Measurements from ENCODE around the gene ZBED4.

GRCh38 chr22:49909476-49910205, 56.0 kb downstream of the ZBED4 start:
- TF ChIP-seq POLR2A (IDR thresholded peaks at IDR 0.05) = no peak
- TF ChIP-seq CTCF (IDR thresholded peaks at IDR 0.05 in 8 of 11, conservative IDR thresholded peaks at IDR 0.05 in 3 of 11) = no peak
- peak in 1 of 3 donors; percentile 40 for TF ChIP-seq POLR2AphosphoS5 (IDR thresholded peaks at IDR 0.05)

Data from spleen (tissue), 7 donors.